ENCODE data around the gene CRTC3.

The CRTC3 gene

GRCh38 chr15:90489514-90489913 is 40.2 kb upstream of the CRTC3 start:
- TF ChIP-seq, protein P1, sequence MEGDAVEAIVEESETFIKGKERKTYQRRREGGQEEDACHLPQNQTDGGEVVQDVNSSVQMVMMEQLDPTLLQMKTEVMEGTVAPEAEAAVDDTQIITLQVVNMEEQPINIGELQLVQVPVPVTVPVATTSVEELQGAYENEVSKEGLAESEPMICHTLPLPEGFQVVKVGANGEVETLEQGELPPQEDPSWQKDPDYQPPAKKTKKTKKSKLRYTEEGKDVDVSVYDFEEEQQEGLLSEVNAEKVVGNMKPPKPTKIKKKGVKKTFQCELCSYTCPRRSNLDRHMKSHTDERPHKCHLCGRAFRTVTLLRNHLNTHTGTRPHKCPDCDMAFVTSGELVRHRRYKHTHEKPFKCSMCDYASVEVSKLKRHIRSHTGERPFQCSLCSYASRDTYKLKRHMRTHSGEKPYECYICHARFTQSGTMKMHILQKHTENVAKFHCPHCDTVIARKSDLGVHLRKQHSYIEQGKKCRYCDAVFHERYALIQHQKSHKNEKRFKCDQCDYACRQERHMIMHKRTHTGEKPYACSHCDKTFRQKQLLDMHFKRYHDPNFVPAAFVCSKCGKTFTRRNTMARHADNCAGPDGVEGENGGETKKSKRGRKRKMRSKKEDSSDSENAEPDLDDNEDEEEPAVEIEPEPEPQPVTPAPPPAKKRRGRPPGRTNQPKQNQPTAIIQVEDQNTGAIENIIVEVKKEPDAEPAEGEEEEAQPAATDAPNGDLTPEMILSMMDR (IDR thresholded peaks at IDR 0.05; ENCODE audit: insufficient read depth, low read depth, low read length, missing control alignments), result no peak
- DNase-seq (ENCODE audit: low read depth), result no peak
- H3K4me3 ChIP-seq (ENCODE audit: low read depth, low read length), result no peak overlapping the region

DNA sequence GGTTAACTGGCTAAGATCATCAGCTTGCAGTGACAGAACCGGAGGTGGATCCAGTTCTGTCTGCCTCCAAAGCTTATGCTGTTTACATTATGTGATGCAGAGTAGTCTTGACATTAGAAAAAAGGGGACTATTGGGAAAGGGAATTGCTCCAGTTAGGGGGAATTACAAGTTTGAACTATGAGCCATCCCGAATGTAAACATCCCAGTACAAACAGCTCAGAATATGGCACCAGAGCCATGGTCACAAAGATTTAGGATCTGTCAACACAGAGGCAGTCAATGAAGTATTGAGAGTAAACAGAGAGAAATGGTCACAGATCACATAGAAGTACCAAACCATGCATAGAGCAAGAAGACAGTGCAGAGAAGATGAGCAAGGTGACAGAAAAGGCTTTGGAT is 39.8 kb upstream of the CRTC3 start:
- no peak overlapping the region for H3K4me3 ChIP-seq (ENCODE audit: low read depth, low read length)
- no peak for DNase-seq (ENCODE audit: low read depth)
- TF ChIP-seq, protein P1 (IDR thresholded peaks at IDR 0.05; ENCODE audit: insufficient read depth, low read depth, low read length, missing control alignments), result no peak

DNA sequence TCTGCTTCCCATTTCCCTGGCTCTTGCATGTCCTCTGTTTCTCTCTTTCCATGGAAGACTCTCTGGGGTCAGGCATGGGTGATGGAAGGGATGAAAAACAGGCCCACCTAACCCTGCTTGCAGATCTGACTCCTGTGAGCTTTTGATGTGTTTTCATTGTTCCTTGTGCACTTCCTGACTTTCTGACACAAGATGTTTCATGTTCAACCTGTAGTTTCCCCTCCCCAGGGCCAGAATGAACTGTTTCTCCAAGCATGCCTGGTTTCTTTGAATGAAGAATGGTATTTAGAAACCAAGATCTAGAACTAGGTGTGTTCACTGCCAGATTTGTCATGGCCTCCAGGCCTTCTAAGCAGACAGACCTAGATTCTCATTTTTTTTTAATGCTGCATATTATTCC is 36.1 kb upstream of the CRTC3 start:
- no peak overlapping the region for H3K4me3 ChIP-seq (ENCODE audit: low read depth, low read length)
- DNase-seq (ENCODE audit: low read depth), result no peak
- TF ChIP-seq, protein P1 (IDR thresholded peaks at IDR 0.05; ENCODE audit: insufficient read depth, low read depth, low read length, missing control alignments), result no peak

GRCh38 chr15:90495067-90495466 is 34.7 kb upstream of the CRTC3 start:
- DNase-seq (ENCODE audit: low read depth), result no peak
- no peak overlapping the region for H3K4me3 ChIP-seq (ENCODE audit: low read depth, low read length)
- TF ChIP-seq, protein P1 (IDR thresholded peaks at IDR 0.05; ENCODE audit: insufficient read depth, low read depth, low read length, missing control alignments), result no peak

DNA sequence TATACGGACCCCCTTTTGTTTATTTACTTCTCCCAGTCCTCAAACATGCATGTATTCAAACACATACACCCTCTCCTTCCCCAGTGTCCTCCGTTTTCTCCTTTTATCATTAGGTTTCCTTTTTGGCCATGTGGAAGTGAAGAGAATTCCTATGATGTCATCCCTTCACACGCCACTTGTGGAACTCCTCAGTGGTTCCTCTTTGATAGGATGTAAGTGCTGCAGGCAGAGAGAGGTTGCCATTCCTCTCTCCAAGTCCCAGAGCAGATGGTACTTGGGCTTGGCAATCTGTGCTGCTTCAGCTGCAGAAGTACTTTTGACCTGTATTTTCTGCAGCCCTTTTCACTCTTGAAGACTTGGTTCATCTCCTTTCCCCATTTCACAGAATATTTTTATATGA is 32.9 kb upstream of the CRTC3 start:
- DNase-seq (ENCODE audit: low read depth), result no peak
- TF ChIP-seq, protein P1 (IDR thresholded peaks at IDR 0.05; ENCODE audit: insufficient read depth, low read depth, low read length, missing control alignments), result no peak
- H3K4me3 ChIP-seq (ENCODE audit: low read depth, low read length), result no peak overlapping the region

- H3K4me3 ChIP-seq (ENCODE audit: low read depth, low read length), result no peak overlapping the region
- TF ChIP-seq, protein P1 (IDR thresholded peaks at IDR 0.05; ENCODE audit: insufficient read depth, low read depth, low read length, missing control alignments), result no peak
- DNase-seq (ENCODE audit: low read depth), result no peak
These were observed 32.3 kb upstream of the CRTC3 start for GRCh38 chr15:90497376-90497775.

DNA sequence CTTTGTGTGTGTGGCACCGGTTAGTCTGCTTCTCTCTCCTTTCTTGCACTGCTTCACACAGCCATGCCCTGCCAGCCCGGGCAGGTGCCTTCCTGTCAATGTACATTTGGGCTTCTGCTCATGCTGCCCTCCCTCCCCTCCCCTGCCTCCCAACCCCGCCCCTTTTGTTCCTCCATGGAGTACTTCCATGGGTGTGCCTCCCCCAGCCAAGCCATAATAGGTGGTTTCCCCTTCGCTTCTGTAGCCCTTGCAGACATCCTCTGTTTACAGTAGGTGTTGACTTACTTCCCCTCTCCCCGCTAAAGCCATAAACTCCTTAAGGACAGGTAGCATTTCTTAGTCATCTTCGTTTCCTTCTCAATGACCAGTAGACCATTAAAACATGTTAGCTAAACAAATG is 31.8 kb upstream of the CRTC3 start:
- TF ChIP-seq, protein P1 (IDR thresholded peaks at IDR 0.05; ENCODE audit: insufficient read depth, low read depth, low read length, missing control alignments), result no peak
- H3K4me3 ChIP-seq (ENCODE audit: low read depth, low read length), result no peak overlapping the region
- DNase-seq (ENCODE audit: low read depth), result no peak

All from GM12865 (cell line).